ENCODE data around the gene OR4F15.
"Not testable (repeated sequence)": the region's sequence is repeated elsewhere in the genome, so short reads cannot be mapped to it uniquely, and the experiment has no call there.

Gene OR4F15, protein sequence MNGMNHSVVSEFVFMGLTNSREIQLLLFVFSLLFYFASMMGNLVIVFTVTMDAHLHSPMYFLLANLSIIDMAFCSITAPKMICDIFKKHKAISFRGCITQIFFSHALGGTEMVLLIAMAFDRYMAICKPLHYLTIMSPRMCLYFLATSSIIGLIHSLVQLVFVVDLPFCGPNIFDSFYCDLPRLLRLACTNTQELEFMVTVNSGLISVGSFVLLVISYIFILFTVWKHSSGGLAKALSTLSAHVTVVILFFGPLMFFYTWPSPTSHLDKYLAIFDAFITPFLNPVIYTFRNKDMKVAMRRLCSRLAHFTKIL

DNA sequence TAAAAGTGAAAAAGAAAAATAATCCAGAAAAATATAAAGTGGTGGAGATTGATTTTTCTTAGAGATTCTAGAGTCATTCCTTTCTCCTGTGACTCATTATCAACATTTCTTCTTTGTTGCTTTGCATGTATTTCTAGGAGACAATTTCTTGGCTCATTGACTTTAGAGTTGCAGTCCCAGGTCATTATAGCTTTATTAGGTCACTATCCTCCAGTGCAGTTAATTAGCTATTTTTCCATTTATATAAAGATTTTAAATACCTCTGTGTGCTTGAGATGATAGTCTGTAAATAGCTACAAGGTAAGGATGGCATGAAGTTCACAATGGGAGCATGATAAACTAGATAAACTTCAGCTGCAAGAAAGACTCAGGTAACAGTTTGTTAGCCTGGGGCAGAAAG is at the start of gene OR4F15:
Gene OR4F15 (plus strand): TSS at position 301 of the 400 bp plus-strand sequence. CDS start 5,985 bp downstream, outside the sequence.
- no peak for DNase-seq

GRCh38 chr15:101764669-101765339 is 47.2 kb upstream of the OR4F15 start:
- not testable (repeated sequence) for DNase-seq

DNA sequence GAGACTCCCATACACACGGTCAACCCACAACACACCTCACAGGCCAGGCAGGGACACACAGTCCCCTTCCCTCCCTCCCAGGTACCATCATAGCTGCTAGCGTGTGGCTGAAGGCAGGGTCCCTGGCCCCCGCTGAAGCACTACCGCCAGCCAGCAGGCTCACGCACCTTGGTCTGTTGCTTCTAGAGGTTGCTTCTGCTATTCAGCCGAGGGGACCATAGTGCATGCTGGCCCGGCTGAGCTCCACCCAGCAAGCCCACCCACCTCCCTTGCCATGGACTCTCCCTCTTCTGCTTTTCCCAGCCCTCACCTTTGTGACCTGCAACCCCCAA is 46.7 kb upstream of the OR4F15 start:
- DNase-seq: not testable (repeated sequence)

GRCh38 chr15:101765772-101766456 is 46.1 kb upstream of the OR4F15 start:
- DNase-seq: no peak

DNA sequence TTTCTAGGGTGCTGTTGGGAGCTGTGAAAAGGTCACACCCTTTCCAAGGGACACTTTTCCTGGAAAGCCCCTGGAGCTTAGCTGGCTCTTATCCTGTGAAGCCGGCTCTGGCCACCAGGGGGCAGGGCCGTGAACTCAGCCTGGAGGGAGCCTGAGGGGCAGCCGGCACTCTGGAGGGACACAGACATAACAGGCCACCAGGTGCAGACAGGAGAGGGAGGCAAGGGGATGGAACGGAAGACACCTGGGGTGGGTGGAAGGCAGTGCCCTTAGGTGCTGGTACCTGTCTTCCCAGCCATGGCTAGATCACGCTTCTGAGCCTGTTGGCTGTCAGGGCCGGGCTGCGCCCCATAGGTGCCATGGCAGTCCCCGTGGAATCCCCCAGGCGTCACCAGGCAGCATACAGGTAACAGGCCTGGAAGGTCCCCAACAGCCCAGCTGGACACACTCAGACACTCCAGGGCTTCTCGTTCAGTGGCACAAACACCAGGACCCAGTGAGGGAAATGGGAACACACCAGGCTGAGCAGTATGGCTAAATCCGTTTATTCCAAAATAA is 44.8 kb upstream of the OR4F15 start:
- DNase-seq: not testable (repeated sequence)

DNA sequence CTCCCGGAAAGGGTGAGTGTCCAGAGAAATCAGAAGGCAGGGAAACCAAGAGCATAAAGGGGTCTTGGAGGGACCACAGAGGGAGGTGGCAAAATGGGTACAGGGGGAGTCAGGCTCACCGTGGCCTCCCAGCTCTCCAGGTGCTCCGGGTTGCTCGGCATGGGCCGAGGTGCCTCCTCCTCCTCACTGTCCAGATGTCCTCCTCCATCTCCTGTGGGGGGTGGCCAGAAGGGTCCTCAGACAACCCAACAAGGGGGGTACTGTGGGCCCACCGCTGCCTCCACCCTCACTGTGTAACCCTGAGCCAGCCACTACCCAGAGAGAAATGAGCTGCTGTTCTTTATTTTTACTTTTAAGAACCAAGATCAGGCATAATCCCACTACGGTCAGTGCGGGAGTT is 39.1 kb upstream of the OR4F15 start:
- no peak for DNase-seq

GRCh38 chr15:101773496-101774100 is 38.4 kb upstream of the OR4F15 start:
- no peak for DNase-seq

DNA sequence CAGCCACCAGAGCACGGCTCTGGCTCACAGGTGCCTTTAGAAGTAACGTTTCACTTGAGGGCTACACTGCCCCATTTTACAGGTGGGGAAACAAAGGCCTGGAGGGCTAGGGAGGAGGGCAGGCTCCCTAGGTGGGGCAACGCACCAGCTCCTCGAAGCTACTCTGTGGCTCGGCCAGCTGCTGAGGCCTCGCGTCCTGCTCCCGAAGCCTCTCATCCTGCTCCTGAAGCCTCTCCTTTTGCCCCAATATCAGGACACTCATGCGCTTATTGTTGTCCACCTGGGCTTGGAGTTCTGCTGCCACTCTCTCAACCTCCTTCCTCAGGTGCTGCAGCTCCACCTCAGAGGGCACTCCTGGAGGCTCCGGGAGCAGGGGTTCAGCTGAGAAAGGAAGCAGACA is 36.9 kb upstream of the OR4F15 start:
- DNase-seq: no peak

DNA sequence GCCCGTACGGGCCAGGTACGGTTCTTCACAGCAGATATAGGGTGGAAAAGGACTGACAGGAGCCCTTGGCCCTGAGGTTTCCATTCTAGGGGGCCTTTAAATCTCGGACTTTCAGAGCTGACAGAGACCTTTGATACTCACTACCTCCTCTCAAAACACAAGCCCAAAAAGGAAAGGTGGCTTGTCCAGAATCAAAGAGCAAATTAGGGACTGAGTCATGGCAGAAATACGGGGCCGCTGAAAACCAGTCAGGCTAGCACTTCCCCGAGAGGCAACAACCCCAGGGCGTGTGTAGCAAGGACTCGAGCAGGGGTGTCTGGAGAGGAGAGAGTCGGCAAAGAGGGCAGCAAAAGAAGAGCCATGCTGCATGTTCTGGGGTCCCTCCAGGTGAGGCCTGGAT is 33.4 kb upstream of the OR4F15 start:
- DNase-seq: not testable (repeated sequence)

DNA sequence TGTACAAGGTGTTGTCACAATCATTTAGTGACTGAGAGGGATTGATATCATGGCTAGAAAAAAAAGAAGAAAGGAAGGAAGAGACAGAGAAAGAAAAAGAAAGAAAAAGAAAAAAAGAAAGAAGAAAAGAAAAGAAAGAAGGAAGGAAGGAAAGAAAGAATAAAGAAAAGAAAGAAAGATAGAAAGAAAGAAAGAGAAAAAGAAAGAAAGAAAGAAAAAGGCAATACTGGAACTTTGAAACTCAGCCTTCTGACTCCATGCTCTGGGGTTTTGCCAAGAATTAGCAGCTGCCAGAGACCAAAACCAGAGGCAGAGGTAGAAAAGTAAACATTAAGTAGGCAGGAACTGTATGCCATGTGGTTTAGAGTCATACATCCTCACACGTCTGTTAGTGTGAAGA is 31.8 kb upstream of the OR4F15 start:
- DNase-seq: peak; percentile 49

DNA sequence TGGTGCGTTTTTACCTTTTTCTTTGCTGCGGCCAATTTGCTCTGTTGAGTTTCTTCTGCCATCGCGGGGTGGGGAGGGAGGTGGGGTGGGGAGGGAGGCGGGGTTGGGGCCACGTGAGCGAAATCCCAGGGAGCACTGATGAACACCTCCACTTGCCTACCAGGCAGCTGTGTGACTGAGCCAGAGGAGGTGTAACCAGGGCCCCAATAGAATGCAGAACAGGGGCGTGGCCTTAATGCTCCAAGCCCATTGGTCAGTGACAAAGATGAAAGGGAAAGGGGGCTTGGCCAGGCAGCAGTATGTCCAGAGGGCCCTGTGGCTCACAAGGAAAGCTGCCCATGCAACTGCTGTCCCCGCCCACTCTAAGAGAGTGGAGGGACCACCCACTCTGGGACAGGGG is 30.1 kb upstream of the OR4F15 start:
- no peak for DNase-seq

- DNase-seq: no peak
Observed at GRCh38 chr15:101784644-101785043, 27.4 kb upstream of the OR4F15 start.

GRCh38 chr15:101786422-101786821 is 25.6 kb upstream of the OR4F15 start:
- DNase-seq: not testable (repeated sequence)

DNA sequence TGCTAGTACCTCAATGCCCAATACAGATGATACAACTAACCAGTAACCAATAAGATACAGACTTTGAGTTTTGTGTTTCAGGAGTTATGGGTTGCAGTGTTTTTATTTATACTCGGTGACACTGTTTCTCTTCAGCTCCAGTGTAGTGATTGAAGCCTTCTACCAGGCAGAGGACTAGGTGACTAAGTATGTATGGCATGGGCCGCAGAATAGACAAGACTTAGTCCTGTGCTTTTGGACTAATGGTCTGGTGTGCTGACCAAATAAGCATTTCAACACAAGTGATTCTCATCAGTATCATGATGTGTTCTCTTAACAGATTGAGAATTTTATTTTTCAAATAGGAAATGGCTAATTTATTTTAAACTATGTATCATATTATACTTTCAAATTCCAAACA is 24.0 kb upstream of the OR4F15 start:
- not testable (repeated sequence) for DNase-seq

GRCh38 chr15:101788503-101789269 is 23.3 kb upstream of the OR4F15 start:
- DNase-seq: not testable (repeated sequence)

- not testable (repeated sequence) for DNase-seq
Observed at GRCh38 chr15:101790748-101791147, 21.3 kb upstream of the OR4F15 start.

GRCh38 chr15:101793981-101794380 is 18.0 kb upstream of the OR4F15 start:
- not testable (repeated sequence) for DNase-seq

DNA sequence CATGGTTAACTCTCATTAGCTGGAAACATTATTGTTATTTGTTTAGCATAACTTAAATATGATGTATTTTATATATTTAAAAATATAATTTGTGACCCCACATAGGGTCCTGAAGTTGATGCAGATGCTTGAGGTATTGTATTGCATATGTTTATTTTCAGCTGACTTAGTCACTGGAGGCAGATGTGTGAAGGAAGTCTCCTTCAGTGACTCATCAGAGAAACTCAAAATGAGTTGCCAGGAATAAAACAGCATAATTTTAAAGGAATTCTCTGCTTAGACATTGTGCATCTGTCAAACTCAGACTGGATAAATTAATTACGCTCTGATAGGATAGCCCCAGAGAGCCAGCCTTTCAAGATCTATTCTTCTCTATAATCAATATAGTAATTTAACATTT is 16.5 kb upstream of the OR4F15 start:
- DNase-seq: peak; percentile 87

DNA sequence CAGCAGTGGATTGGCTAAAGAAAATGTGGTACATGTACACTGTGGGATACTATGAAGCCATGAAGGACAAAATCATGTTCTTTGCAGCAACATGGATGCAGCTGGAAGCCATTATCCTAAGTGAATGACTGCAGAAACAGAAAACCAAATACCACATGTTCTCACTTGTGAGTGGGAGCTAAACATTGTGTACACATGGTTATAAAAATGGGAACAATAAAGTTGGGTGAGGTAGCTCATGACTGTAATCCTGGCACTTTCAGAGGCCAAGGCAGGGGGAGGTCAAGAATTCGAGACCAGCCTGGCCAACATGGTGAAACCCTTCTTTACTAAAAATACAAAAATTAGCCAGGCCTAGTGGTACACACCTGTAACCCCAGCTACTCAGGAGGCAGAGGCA is 12.3 kb upstream of the OR4F15 start:
- no peak for DNase-seq

DNA sequence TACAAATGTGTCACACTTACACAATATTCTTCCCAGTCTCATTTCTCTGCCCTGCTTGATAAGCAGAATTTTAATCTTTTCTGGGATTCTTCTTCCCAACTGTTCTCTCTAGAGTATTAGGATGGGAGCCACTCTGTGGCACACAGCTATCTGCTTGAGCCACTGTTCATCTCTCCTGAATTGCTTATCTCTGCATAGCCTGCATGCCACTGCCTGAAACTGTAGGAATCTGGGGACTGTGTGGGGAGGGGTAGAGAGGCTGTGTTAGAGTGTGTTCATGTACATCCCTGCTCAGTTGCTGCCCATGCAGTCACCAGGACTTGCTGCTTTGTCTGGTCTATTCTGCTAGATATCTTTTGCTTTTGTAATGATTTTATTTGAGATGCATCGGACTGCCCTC is 11.0 kb upstream of the OR4F15 start:
- no peak for DNase-seq

DNA sequence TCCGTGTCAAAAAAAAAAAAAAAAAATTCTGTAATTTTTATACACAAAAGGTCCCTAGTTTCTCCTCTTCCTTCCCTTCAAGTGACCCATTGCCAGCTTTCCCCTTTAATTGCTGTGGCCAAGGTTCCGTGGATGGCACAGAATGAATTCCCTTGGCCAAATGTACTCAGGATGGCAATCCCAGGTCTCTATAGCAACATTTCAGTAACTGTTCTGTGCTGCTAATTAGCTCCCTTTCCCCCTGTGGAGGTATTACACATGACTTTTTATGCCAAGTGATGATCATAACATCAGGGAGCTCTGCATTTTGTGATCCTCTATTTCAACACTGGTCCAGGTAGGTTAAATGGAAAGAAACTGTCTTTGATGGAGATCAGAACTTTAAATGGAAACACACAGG is 8.8 kb upstream of the OR4F15 start, which contains the start of gene OR4F6:
Gene OR4F6 (plus strand): TSS at position 301 of the 400 bp plus-strand sequence. CDS start 2,211 bp downstream, outside the sequence.
- no peak for DNase-seq

DNA sequence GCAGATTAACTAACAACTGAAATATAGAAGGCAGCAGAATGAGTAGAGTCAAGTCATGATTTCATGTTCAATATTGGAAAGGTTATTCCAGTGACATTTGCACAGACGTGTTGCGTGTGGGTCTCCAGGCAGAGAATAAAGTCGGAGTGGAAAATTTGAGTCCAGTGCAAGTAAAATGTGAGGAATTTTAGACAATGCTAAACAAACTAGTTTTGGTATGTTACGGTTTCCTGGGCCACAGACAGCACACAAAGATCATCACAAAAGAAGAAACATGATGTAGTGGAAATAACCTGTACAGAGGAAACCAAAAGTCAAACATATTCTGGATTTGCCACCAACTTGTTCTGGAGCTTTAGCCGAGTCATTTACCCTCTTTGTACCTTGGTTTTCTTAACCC is 8.3 kb upstream of the OR4F15 start:
- DNase-seq: no peak

Measured in HCEC 1CT (cell line).